K562 (cell line): ENCODE results near the gene MECP2. TPM values are rescaled to one million over a fixed set of nuclear protein-coding genes. Genes with fewer than 3 reads are reported as not detected.

Experiments used
- DMBX1 ChIP-seq: fragments of 250-450 bp; sonication (Bioruptor Pico); IDR thresholded peaks from 2 replicates; pipeline ENCODE4 v1.8.0; 2022; ENCODE audit warnings: inconsistent platforms, mild to moderate bottlenecking, moderate library complexity, borderline replicate concordance
- EWSR1 ChIP-seq: fragments of 450-650 bp; IDR thresholded peaks from 2 replicates; pipeline ENCODE4 v1.6.1; 2018; ENCODE audit warnings: borderline replicate concordance, mild to moderate bottlenecking, low read depth, moderate library complexity; ENCODE audit not compliant: partially characterized antibody
- FUS ChIP-seq: fragments of 200-400 bp; formaldehyde crosslinking; optimal IDR thresholded peaks from 2 replicates; pipeline ENCODE3; 2017; ENCODE audit warnings: low read depth, low read length
- HNRNPK ChIP-seq: fragments of 200-400 bp; formaldehyde crosslinking; IDR thresholded peaks from one replicate; pipeline ENCODE4 v1.6.1; 2018; ENCODE audit warnings: mild to moderate bottlenecking, low read depth, low read length; ENCODE audit not compliant: poor library complexity, severe bottlenecking
- NR2C1 ChIP-seq, 2 experiments: fragments of 450-650 bp; IDR thresholded peaks; 2 replicates each; pipeline ENCODE4 v1.6.1; 2017; ENCODE audit warnings: mild to moderate bottlenecking in 2 of 2, antibody characterized with exemption in 1 of 2, inconsistent platforms in 1 of 2, missing compliant biosample characterization in 1 of 2, missing genetic modification characterization in 1 of 2
- PHF20 ChIP-seq: fragments of 450-650 bp; IDR thresholded peaks from 2 replicates; pipeline ENCODE4 v1.6.1; 2018; ENCODE audit not compliant: partially characterized antibody
- POLR3A ChIP-seq: IDR thresholded peaks from 2 replicates; pipeline ENCODE4 v1.6.1; 2011; ENCODE audit warnings: borderline replicate concordance, mild to moderate bottlenecking, moderate library complexity; ENCODE audit not compliant: insufficient read length, insufficient read depth; ENCODE audit errors: extremely low read depth
- PYGO2 ChIP-seq: fragments of 450-650 bp; IDR thresholded peaks from 2 replicates; pipeline ENCODE4 v1.6.1; 2016; ENCODE audit warnings: mild to moderate bottlenecking, missing genetic modification characterization, moderate library complexity, missing compliant biosample characterization
- SMAD1 ChIP-seq: fragments of 150-350 bp; IDR thresholded peaks from 2 replicates; pipeline ENCODE4 v1.6.1; 2014; ENCODE audit warnings: low read length, low read depth; ENCODE audit not compliant: partially characterized antibody
- ZNF778 ChIP-seq: fragments of 450-650 bp; formaldehyde crosslinking; IDR thresholded peaks from 2 replicates; pipeline ENCODE4 v1.4.0; 2020; ENCODE audit warnings: mild to moderate bottlenecking, moderate library complexity
- polyA plus RNA-seq, 8 experiments: library from polyadenylated mRNA; depleted of rRNA in 4 of 8; stranded (reverse) in 5 of 8; unstranded in 3 of 8; fragments of >200 nt; fragmentation: Nextera tagmentation in 2 of 8; fragmentation: Illumina TruSeq in 1 of 8; extraction: Ambion mirVana in 2 of 8; extraction: Trizol in 1 of 8; gene quantifications; 2 replicates each; pipeline versions ENCODE4 v1.2.1 to v1.2.3, GENCODE V29; 2011 to 2014; ENCODE audit warnings: inconsistent platforms in 1 of 8, missing spikeins in 1 of 8
- total RNA-seq, 7 experiments: library from RNA; depleted of rRNA in 6 of 7; stranded (reverse); fragments of >200 nt in 6 of 7; fragmentation: Illumina TruSeq in 2 of 7; extraction: Trizol in 2 of 7; gene quantifications; 2 replicates each; pipeline versions ENCODE4 v1.2.1 to v1.2.3, GENCODE V29; 2011 to 2021; ENCODE audit warnings: low replicate concordance in 1 of 7
- TF ChIP-seq, protein P1 (sequence below): fragments of 250-450 bp; sonication (Bioruptor Pico); IDR thresholded peaks from 2 replicates; pipeline ENCODE4 v1.8.0; 2022; ENCODE audit warnings: inconsistent platforms
- TF ChIP-seq, protein P2 (sequence below): fragments of 450-650 bp; formaldehyde crosslinking; IDR thresholded peaks from 2 replicates; pipeline ENCODE4 v1.4.0; 2020; ENCODE audit warnings: mild to moderate bottlenecking, mixed read lengths
- TF ChIP-seq, protein P3 (sequence below): fragments of 250-450 bp; sonication (Bioruptor Pico); IDR thresholded peaks from 2 replicates; pipeline ENCODE4 v1.4.0; 2020; ENCODE audit warnings: borderline replicate concordance
- TF ChIP-seq, protein P4 (sequence below): fragments of 250-450 bp; sonication (Bioruptor Pico); IDR thresholded peaks from 2 replicates; pipeline ENCODE4 v1.5.0; 2020; ENCODE audit warnings: mild to moderate bottlenecking, borderline replicate concordance
- TF ChIP-seq, protein P5 (sequence below): fragments of 150-350 bp; IDR thresholded peaks from 2 replicates; pipeline ENCODE4 v1.6.1; 2014; ENCODE audit warnings: low read depth, mild to moderate bottlenecking, low read length, borderline replicate concordance

Gene MECP2
- total and polyA plus RNA-seq, 9 of the 15 experiments (the other 6 are each of a cell fraction or from before 2014, with no cell fraction given): 2.1 to 50.9 (median 30.5) TPM

DNA sequence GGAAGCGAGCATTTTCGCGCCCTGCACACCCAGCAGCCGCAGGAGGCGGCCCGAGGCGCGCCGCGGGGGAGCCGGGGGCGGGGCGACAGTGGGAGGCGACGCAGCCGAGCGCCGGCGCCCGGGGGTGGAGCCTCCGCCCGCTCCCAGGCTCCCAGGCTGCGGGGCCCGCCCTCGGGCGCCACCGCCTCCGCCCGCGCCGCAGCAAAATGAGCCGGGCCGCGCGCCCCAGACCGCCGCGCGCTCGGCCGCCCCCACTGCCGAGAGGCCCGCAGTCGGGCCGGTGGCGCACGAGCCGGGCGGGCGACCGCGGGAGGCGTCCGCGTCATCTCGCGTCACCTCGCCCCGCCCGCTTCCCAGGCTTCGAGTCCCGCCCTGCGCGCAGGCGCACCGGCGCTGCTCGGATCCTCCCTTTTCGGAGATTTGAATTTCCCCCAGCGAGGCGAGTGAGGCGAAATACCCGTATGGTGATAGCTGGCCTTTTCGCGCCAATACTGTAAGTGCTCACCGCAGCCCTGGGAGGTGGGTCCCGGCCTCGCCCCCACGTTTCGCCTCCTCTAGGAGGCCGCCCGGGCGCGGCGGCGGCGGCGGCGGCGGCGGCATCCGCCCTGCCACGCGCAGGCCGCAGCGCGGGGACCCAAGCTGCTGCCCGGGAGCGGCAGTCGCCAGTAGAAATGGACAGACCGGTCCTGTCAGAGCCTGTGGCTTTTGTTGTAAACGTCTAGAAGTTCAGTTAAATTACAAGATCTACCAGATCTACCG, 125.0 kb downstream of the MECP2 start, which contains the start of gene TMEM187 (continued):
- no peak for TF ChIP-seq SMAD1
- TF ChIP-seq POLR3A: no peak
- TF ChIP-seq NR2C1 (IDR thresholded peaks at IDR 0.05): no peak
- TF ChIP-seq NR2C1 (tag; IDR thresholded peaks at IDR 0.05): no peak
- no peak for TF ChIP-seq EWSR1
- TF ChIP-seq, protein P1, sequence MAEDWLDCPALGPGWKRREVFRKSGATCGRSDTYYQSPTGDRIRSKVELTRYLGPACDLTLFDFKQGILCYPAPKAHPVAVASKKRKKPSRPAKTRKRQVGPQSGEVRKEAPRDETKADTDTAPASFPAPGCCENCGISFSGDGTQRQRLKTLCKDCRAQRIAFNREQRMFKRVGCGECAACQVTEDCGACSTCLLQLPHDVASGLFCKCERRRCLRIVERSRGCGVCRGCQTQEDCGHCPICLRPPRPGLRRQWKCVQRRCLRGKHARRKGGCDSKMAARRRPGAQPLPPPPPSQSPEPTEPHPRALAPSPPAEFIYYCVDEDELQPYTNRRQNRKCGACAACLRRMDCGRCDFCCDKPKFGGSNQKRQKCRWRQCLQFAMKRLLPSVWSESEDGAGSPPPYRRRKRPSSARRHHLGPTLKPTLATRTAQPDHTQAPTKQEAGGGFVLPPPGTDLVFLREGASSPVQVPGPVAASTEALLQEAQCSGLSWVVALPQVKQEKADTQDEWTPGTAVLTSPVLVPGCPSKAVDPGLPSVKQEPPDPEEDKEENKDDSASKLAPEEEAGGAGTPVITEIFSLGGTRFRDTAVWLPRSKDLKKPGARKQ (CRISPR knock-in tag): no peak
- TF ChIP-seq, protein P2, sequence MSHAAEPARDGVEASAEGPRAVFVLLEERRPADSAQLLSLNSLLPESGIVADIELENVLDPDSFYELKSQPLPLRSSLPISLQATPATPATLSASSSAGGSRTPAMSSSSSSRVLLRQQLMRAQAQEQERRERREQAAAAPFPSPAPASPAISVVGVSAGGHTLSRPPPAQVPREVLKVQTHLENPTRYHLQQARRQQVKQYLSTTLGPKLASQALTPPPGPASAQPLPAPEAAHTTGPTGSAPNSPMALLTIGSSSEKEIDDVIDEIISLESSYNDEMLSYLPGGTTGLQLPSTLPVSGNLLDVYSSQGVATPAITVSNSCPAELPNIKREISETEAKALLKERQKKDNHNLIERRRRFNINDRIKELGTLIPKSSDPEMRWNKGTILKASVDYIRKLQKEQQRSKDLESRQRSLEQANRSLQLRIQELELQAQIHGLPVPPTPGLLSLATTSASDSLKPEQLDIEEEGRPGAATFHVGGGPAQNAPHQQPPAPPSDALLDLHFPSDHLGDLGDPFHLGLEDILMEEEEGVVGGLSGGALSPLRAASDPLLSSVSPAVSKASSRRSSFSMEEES: no peak
- no peak for TF ChIP-seq HNRNPK
- TF ChIP-seq, protein P3, sequence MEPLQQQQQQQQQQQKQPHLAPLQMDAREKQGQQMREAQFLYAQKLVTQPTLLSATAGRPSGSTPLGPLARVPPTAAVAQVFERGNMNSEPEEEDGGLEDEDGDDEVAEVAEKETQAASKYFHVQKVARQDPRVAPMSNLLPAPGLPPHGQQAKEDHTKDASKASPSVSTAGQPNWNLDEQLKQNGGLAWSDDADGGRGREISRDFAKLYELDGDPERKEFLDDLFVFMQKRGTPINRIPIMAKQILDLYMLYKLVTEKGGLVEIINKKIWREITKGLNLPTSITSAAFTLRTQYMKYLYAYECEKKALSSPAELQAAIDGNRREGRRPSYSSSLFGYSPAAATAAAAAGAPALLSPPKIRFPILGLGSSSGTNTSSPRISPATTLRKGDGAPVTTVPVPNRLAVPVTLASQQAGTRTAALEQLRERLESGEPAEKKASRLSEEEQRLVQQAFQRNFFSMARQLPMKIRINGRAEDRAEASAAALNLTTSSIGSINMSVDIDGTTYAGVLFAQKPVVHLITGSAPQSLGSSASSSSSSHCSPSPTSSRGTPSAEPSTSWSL: no peak
- TF ChIP-seq, protein P4, sequence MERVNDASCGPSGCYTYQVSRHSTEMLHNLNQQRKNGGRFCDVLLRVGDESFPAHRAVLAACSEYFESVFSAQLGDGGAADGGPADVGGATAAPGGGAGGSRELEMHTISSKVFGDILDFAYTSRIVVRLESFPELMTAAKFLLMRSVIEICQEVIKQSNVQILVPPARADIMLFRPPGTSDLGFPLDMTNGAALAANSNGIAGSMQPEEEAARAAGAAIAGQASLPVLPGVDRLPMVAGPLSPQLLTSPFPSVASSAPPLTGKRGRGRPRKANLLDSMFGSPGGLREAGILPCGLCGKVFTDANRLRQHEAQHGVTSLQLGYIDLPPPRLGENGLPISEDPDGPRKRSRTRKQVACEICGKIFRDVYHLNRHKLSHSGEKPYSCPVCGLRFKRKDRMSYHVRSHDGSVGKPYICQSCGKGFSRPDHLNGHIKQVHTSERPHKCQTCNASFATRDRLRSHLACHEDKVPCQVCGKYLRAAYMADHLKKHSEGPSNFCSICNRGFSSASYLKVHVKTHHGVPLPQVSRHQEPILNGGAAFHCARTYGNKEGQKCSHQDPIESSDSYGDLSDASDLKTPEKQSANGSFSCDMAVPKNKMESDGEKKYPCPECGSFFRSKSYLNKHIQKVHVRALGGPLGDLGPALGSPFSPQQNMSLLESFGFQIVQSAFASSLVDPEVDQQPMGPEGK (CRISPR knock-in tag): no peak
- TF ChIP-seq, protein P5, sequence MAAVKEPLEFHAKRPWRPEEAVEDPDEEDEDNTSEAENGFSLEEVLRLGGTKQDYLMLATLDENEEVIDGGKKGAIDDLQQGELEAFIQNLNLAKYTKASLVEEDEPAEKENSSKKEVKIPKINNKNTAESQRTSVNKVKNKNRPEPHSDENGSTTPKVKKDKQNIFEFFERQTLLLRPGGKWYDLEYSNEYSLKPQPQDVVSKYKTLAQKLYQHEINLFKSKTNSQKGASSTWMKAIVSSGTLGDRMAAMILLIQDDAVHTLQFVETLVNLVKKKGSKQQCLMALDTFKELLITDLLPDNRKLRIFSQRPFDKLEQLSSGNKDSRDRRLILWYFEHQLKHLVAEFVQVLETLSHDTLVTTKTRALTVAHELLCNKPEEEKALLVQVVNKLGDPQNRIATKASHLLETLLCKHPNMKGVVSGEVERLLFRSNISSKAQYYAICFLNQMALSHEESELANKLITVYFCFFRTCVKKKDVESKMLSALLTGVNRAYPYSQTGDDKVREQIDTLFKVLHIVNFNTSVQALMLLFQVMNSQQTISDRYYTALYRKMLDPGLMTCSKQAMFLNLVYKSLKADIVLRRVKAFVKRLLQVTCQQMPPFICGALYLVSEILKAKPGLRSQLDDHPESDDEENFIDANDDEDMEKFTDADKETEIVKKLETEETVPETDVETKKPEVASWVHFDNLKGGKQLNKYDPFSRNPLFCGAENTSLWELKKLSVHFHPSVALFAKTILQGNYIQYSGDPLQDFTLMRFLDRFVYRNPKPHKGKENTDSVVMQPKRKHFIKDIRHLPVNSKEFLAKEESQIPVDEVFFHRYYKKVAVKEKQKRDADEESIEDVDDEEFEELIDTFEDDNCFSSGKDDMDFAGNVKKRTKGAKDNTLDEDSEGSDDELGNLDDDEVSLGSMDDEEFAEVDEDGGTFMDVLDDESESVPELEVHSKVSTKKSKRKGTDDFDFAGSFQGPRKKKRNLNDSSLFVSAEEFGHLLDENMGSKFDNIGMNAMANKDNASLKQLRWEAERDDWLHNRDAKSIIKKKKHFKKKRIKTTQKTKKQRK: no peak
- TF ChIP-seq DMBX1 (CRISPR knock-in tag): no peak
- no peak for TF ChIP-seq ZNF778
- TF ChIP-seq PHF20: no peak
- TF ChIP-seq PYGO2 (tag): no peak
- no peak for TF ChIP-seq FUS
